ENCODE data around the gene ARHGAP22. TPM values are rescaled to one million over a fixed set of nuclear protein-coding genes. Genes with fewer than 3 reads are reported as not detected.

Gene ARHGAP22
- polyA plus RNA-seq, 3 donors, result 1.5 to 7.8 (median 1.9) TPM

GRCh38 chr10:48480397-48481374 is 124.2 kb downstream of the ARHGAP22 start:
- Mint-ChIP-seq H3K27ac (no peak overlapping the region), H3K36me3 (no peaks in the 10 kb centered on the region), H3K9me3 (no peaks in the 10 kb centered on the region), H3K27me3 (ENCODE audit: low read depth in 3 of 3) (peaks cover 0 to 8% (median 3%) of the 10 kb centered on the region in 3 donors), H3K4me1 (peaks cover 14% of the 10 kb centered on the region), H3K4me3 (no peak overlapping the region)
- no peak overlapping the region for H3K4me3 ChIP-seq (replicated peaks in 1 of 3; ENCODE audit: low read depth in 2 of 3, low read length in 3 of 3)
- no peak overlapping the region for H3K27ac ChIP-seq (ENCODE audit: low read depth in 1 of 2, low read length in 2 of 2)
- H3K79me2 ChIP-seq (ENCODE audit: insufficient read depth, low read length), result no peaks in the 10 kb centered on the region
- no peaks in the 10 kb centered on the region for H3K27me3 ChIP-seq (ENCODE audit: control insufficient read depth in 2 of 2, insufficient read depth in 2 of 2, low read length in 2 of 2)
- H2AFZ ChIP-seq (ENCODE audit: insufficient read depth, low read depth, low read length, poor library complexity, severe bottlenecking), result no peak overlapping the region
- intact Hi-C loops (cut with micrococcal nuclease), result no loop called here
- DNase-seq, result no peak
- TF ChIP-seq CTCF (IDR thresholded peaks at IDR 0.05), result no peak
- WGBS (ENCODE audit: insufficient coverage), result 30% methylated on average over 14 of the region's 20 CpGs
- no peaks in the 10 kb centered on the region for H3K36me3 ChIP-seq (replicated peaks in 1 of 2; ENCODE audit: control insufficient read depth in 1 of 2, insufficient read depth in 2 of 2, low read length in 2 of 2)
- H3K9me3 ChIP-seq (replicated peaks in 1 of 2; ENCODE audit: control insufficient read depth in 1 of 2, insufficient read depth in 1 of 2, low read length in 2 of 2), result no peaks in the 10 kb centered on the region
- H3K4me2 ChIP-seq (replicated peaks; ENCODE audit: extremely low read depth, low read length, poor library complexity, severe bottlenecking), result no peak overlapping the region
- H3K4me1 ChIP-seq (ENCODE audit: control insufficient read depth in 1 of 2, insufficient read depth in 2 of 2, low read length in 2 of 2), result no peaks in the 10 kb centered on the region
- H4K20me1 ChIP-seq (ENCODE audit: insufficient read depth, low read length), result no peaks in the 10 kb centered on the region
- no peak overlapping the region for H3K9ac ChIP-seq (ENCODE audit: insufficient read depth, low read length, poor library complexity, severe bottlenecking)

- H3K36me3 ChIP-seq (replicated peaks in 1 of 2; ENCODE audit: control insufficient read depth in 1 of 2, insufficient read depth in 2 of 2, low read length in 2 of 2), result no peaks in the 10 kb centered on the region
- no peak overlapping the region for H3K4me2 ChIP-seq (replicated peaks; ENCODE audit: extremely low read depth, low read length, poor library complexity, severe bottlenecking)
- H3K4me1 ChIP-seq (ENCODE audit: control insufficient read depth in 1 of 2, insufficient read depth in 2 of 2, low read length in 2 of 2), result no peaks in the 10 kb centered on the region
- H3K9me3 Mint-ChIP-seq, result no peaks in the 10 kb centered on the region
- no peak overlapping the region for H3K4me3 ChIP-seq (replicated peaks in 1 of 3; ENCODE audit: low read depth in 2 of 3, low read length in 3 of 3)
- TF ChIP-seq CTCF (IDR thresholded peaks at IDR 0.05), result no peak
- H3K27ac ChIP-seq (ENCODE audit: low read depth in 1 of 2, low read length in 2 of 2), result no peak overlapping the region
- no peaks in the 10 kb centered on the region for H3K9me3 ChIP-seq (replicated peaks in 1 of 2; ENCODE audit: control insufficient read depth in 1 of 2, insufficient read depth in 1 of 2, low read length in 2 of 2)
- no peak overlapping the region for H3K4me3 Mint-ChIP-seq
- no peaks in the 10 kb centered on the region for H3K27me3 ChIP-seq (ENCODE audit: control insufficient read depth in 2 of 2, insufficient read depth in 2 of 2, low read length in 2 of 2)
- no peak overlapping the region for H3K9ac ChIP-seq (ENCODE audit: insufficient read depth, low read length, poor library complexity, severe bottlenecking)
- peaks cover 3 to 8% (median 7%) of the 10 kb centered on the region in 3 donors for H3K27me3 Mint-ChIP-seq (ENCODE audit: low read depth in 3 of 3)
- no peaks in the 10 kb centered on the region for H4K20me1 ChIP-seq (ENCODE audit: insufficient read depth, low read length)
- peak in 1 of 3 donors; percentile 11 for DNase-seq
- intact Hi-C loops (cut with micrococcal nuclease), result no loop called here
- no peaks in the 10 kb centered on the region for H3K79me2 ChIP-seq (ENCODE audit: insufficient read depth, low read length)
- H3K4me1 Mint-ChIP-seq, result peaks cover 21% of the 10 kb centered on the region
- 66% methylated on average over 25 of the region's 30 CpGs for WGBS (ENCODE audit: insufficient coverage)
- no peak overlapping the region for H2AFZ ChIP-seq (ENCODE audit: insufficient read depth, low read depth, low read length, poor library complexity, severe bottlenecking)
- H3K27ac Mint-ChIP-seq, result no peak overlapping the region
- H3K36me3 Mint-ChIP-seq, result no peaks in the 10 kb centered on the region
These were observed 125.7 kb downstream of the ARHGAP22 start for GRCh38 chr10:48478980-48479811.

Data from CD14-positive monocyte (primary cell).